ENCODE data around the gene NFYB. TPM values are rescaled to one million over a fixed set of nuclear protein-coding genes. Genes with fewer than 3 reads are reported as not detected.

Gene NFYB
- polyA plus RNA-seq, 1 donor from 2014 or later, result 33.3 TPM

Other genes starting within 250 kb of the NFYB start
- 274 TPM for gene HSP90B1, start 207.8 kb downstream of the NFYB start, polyA plus RNA-seq
- gene TDG, start 172.3 kb downstream of the NFYB start, polyA plus RNA-seq, result 19.3 TPM
- 0.23 TPM for gene GLT8D2, start 88.0 kb downstream of the NFYB start, polyA plus RNA-seq
- gene HCFC2, start 73.7 kb downstream of the NFYB start, polyA plus RNA-seq, result 7.4 TPM
- gene TXNRD1, start 77.6 kb upstream of the NFYB start, polyA plus RNA-seq, result 26.0 TPM
- 4.9 TPM for gene EID3, start 165.5 kb upstream of the NFYB start, polyA plus RNA-seq

Data from IgD-negative memory B cell (primary cell).